TTC549 (cell line): Measurements from ENCODE around the gene DPH6.
A peak's percentile ranks its signal among the peaks of the same experiment; 100 is the strongest.
"Not testable (repeated sequence)": the region's sequence is repeated elsewhere in the genome, so short reads cannot be mapped to it uniquely, and the experiment has no call there.

ENCODE experiments used
- FAIRE-seq: peaks from 2 replicates; lab custom pipeline; 2012; peaks lifted over from hg19 to GRCh38; lab: Jason Lieb, UNC

Gene DPH6

GRCh38 chr15:35484231-35484945, 61.6 kb downstream of the DPH6 start:
- no peak for FAIRE-seq

GRCh38 chr15:35481992-35482391, 64.0 kb downstream of the DPH6 start:
- FAIRE-seq: no peak

GRCh38 chr15:35481064-35481463, 64.9 kb downstream of the DPH6 start:
- FAIRE-seq: no peak

GRCh38 chr15:35479423-35479822, 66.5 kb downstream of the DPH6 start:
- FAIRE-seq: no peak

- no peak for FAIRE-seq
Measured at GRCh38 chr15:35477312-35478262, 68.4 kb downstream of the DPH6 start.

- FAIRE-seq: no peak
Measured at GRCh38 chr15:35471024-35471423, 74.9 kb downstream of the DPH6 start.

GRCh38 chr15:35470441-35470840, 75.5 kb downstream of the DPH6 start:
- FAIRE-seq: no peak

- FAIRE-seq: no peak
Measured at GRCh38 chr15:35466476-35466875, 79.5 kb downstream of the DPH6 start.

- FAIRE-seq: no peak
Measured at GRCh38 chr15:35465783-35466182, 80.2 kb downstream of the DPH6 start.

GRCh38 chr15:35460616-35461015, 85.3 kb downstream of the DPH6 start:
- FAIRE-seq: no peak

- no peak for FAIRE-seq
Measured at GRCh38 chr15:35458176-35458856, 87.6 kb downstream of the DPH6 start.

GRCh38 chr15:35455201-35455600, 90.8 kb downstream of the DPH6 start:
- no peak for FAIRE-seq

- no peak for FAIRE-seq
Measured at GRCh38 chr15:35450492-35450891, 95.5 kb downstream of the DPH6 start.

GRCh38 chr15:35448294-35448693, 97.7 kb downstream of the DPH6 start:
- no peak for FAIRE-seq

- FAIRE-seq: no peak
Measured at GRCh38 chr15:35445891-35446290, 100.1 kb downstream of the DPH6 start.

- peak; percentile 93 for FAIRE-seq
Measured at GRCh38 chr15:35444557-35445204, 101.3 kb downstream of the DPH6 start.

- FAIRE-seq: no peak
Measured at GRCh38 chr15:35443376-35443775, 102.6 kb downstream of the DPH6 start.

- FAIRE-seq: no peak
Measured at GRCh38 chr15:35442742-35443141, 103.2 kb downstream of the DPH6 start.

GRCh38 chr15:35441279-35441678, 104.7 kb downstream of the DPH6 start:
- not testable (repeated sequence) for FAIRE-seq

- no peak for FAIRE-seq
Measured at GRCh38 chr15:35440265-35440664, 105.7 kb downstream of the DPH6 start.

- FAIRE-seq: no peak
Measured at GRCh38 chr15:35439291-35439690, 106.7 kb downstream of the DPH6 start.

GRCh38 chr15:35437157-35437556, 108.8 kb downstream of the DPH6 start:
- FAIRE-seq: no peak
